Measurements from ENCODE around the gene MRPL47. TPM values are rescaled to one million over a fixed set of nuclear protein-coding genes. Genes with fewer than 3 reads are reported as not detected.

Gene MRPL47
- total and polyA plus RNA-seq, 2 of the 13 experiments (the other 11 are each of a cell fraction or from before 2014, with no cell fraction given), result 36.1 to 83.8 TPM

- TF ChIP-seq ZNF543 (CRISPR knock-in tag; IDR thresholded peaks at IDR 0.05) (no peak), FOXP1 (IDR thresholded peaks at IDR 0.05) (no peak), FOXP1 (CRISPR knock-in tag; IDR thresholded peaks at IDR 0.05) (no peak), USF2 (IDR thresholded peaks at IDR 0.05; ENCODE audit: low read depth, low read length) (no peak), USF2 (CRISPR knock-in tag; IDR thresholded peaks at IDR 0.05; ENCODE audit: borderline replicate concordance) (no peak), TGIF2 (CRISPR knock-in tag; IDR thresholded peaks at IDR 0.05) (no peak), ZNF292 (CRISPR knock-in tag; IDR thresholded peaks at IDR 0.05; ENCODE audit: borderline replicate concordance, low read depth) (0 out of 2 replicates have a peak, but pooled peaks have one; percentile 35), SAP130 (CRISPR knock-in tag; IDR thresholded peaks at IDR 0.05; ENCODE audit: low read depth) (peak; percentile 32; the same call in 1 of the 2 replicates), ZFX (CRISPR knock-in tag; IDR thresholded peaks at IDR 0.05; ENCODE audit: low read depth) (peak; percentile 65), NFKB2 (CRISPR knock-in tag; IDR thresholded peaks at IDR 0.05; ENCODE audit: borderline replicate concordance) (no peak), KDM5B (CRISPR knock-in tag; IDR thresholded peaks at IDR 0.05; ENCODE audit: borderline replicate concordance) (0 out of 2 replicates have a peak, but pooled peaks have one; percentile 27), PHF20 (CRISPR knock-in tag; IDR thresholded peaks at IDR 0.05) (no peak), ARID2 (CRISPR knock-in tag; IDR thresholded peaks at IDR 0.05; ENCODE audit: borderline replicate concordance) (no peak), SP140L (CRISPR knock-in tag; IDR thresholded peaks at IDR 0.05; ENCODE audit: borderline replicate concordance) (no peak), ZNF546 (CRISPR knock-in tag; conservative IDR thresholded peaks at IDR 0.05) (no peak), MAFF (IDR thresholded peaks at IDR 0.05; ENCODE audit: low read depth, low read length) (peak; percentile 30; the same call in 1 of the 2 replicates), RXRA (CRISPR knock-in tag; IDR thresholded peaks at IDR 0.05) (0 out of 2 replicates have a peak, but pooled peaks have one; percentile 46), GATAD2A (CRISPR knock-in tag; IDR thresholded peaks at IDR 0.05) (0 out of 2 replicates have a peak, but pooled peaks have one; percentile 23), ZNF331 (CRISPR knock-in tag; IDR thresholded peaks at IDR 0.05) (no peak), HINFP (CRISPR knock-in tag; IDR thresholded peaks at IDR 0.05; ENCODE audit: low read depth) (peak; percentile 84; the same call in 1 of the 2 replicates)
- TF ChIP-seq, protein P1, sequence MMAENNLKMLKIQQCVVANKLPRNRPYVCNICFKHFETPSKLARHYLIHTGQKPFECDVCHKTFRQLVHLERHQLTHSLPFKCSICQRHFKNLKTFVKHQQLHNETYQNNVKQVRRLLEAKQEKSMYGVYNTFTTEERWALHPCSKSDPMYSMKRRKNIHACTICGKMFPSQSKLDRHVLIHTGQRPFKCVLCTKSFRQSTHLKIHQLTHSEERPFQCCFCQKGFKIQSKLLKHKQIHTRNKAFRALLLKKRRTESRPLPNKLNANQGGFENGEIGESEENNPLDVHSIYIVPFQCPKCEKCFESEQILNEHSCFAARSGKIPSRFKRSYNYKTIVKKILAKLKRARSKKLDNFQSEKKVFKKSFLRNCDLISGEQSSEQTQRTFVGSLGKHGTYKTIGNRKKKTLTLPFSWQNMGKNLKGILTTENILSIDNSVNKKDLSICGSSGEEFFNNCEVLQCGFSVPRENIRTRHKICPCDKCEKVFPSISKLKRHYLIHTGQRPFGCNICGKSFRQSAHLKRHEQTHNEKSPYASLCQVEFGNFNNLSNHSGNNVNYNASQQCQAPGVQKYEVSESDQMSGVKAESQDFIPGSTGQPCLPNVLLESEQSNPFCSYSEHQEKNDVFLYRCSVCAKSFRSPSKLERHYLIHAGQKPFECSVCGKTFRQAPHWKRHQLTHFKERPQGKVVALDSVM (CRISPR knock-in tag; IDR thresholded peaks at IDR 0.05), result no peak
- TF ChIP-seq, protein P2, sequence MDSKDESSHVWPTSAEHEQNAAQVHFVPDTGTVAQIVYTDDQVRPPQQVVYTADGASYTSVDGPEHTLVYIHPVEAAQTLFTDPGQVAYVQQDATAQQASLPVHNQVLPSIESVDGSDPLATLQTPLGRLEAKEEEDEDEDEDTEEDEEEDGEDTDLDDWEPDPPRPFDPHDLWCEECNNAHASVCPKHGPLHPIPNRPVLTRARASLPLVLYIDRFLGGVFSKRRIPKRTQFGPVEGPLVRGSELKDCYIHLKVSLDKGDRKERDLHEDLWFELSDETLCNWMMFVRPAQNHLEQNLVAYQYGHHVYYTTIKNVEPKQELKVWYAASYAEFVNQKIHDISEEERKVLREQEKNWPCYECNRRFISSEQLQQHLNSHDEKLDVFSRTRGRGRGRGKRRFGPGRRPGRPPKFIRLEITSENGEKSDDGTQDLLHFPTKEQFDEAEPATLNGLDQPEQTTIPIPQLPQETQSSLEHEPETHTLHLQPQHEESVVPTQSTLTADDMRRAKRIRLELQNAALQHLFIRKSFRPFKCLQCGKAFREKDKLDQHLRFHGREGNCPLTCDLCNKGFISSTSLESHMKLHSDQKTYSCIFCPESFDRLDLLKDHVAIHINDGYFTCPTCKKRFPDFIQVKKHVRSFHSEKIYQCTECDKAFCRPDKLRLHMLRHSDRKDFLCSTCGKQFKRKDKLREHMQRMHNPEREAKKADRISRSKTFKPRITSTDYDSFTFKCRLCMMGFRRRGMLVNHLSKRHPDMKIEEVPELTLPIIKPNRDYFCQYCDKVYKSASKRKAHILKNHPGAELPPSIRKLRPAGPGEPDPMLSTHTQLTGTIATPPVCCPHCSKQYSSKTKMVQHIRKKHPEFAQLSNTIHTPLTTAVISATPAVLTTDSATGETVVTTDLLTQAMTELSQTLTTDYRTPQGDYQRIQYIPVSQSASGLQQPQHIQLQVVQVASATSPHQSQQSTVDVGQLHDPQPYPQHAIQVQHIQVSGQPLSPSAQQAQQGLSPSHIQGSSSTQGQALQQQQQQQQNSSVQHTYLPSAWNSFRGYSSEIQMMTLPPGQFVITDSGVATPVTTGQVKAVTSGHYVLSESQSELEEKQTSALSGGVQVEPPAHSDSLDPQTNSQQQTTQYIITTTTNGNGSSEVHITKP (CRISPR knock-in tag; IDR thresholded peaks at IDR 0.05; ENCODE audit: low read depth), result no peak
Measured at GRCh38 chr3:179546814-179547241, 57.6 kb downstream of the MRPL47 start (continued).
